OCI-LY3 (cell line): Measurements from ENCODE around the gene GRIK2.
"Not testable (repeated sequence)": the region's sequence is repeated elsewhere in the genome, so short reads cannot be mapped to it uniquely, and the experiment has no call there.

Source experiments
- H2AFZ ChIP-seq: fragments of 200-600, 300-600 bp; shearing (Covaris generic); 2 replicates; pipeline ENCODE4 v1.6.0; 2014; ENCODE audit warnings: antibody characterized with exemption, low read depth, low read length
- H3K27ac ChIP-seq: fragments of 200-600, 300-600 bp; sonication (generic); 2 replicates; pipeline ENCODE4 v1.5.1; 2014; ENCODE audit warnings: mild to moderate bottlenecking, low read length, moderate library complexity, mixed read lengths
- H3K27me3 ChIP-seq: fragments of 200-600, 300-600 bp; sonication (generic); 2 replicates; pipeline ENCODE4 v1.6.1; 2014; ENCODE audit warnings: low read depth, low read length, mixed read lengths
- H3K36me3 ChIP-seq: fragments of 200-600, 300-600 bp; sonication (generic); replicated peaks from 2 replicates; pipeline ENCODE3; 2014; ENCODE audit warnings: low read depth, low read length, mixed read lengths
- H3K4me1 ChIP-seq: fragments of 300-600, 200-600 bp; sonication (generic); 2 replicates; pipeline ENCODE4 v1.6.1; 2014; ENCODE audit warnings: low read length, mixed read lengths
- H3K4me2 ChIP-seq: fragments of 200-600, 300-600 bp; sonication (generic); 2 replicates; pipeline ENCODE4 v1.6.1; 2014; ENCODE audit warnings: low read length, mixed read lengths
- H3K4me3 ChIP-seq: fragments of 300-600, 200-600 bp; sonication (generic); 2 replicates; pipeline ENCODE4 v1.5.1; 2014; ENCODE audit warnings: antibody characterized with exemption, mild to moderate bottlenecking, low read length, moderate library complexity
- H3K79me2 ChIP-seq: fragments of 300-600, 200-600 bp; shearing (Covaris generic); 2 replicates; pipeline ENCODE4 v1.6.1; 2014; ENCODE audit warnings: mild to moderate bottlenecking, low read length, mixed read lengths
- H3K9ac ChIP-seq: fragments of 300-600, 200-600 bp; shearing (Covaris generic); 2 replicates; pipeline ENCODE4 v1.6.0; 2014; ENCODE audit warnings: mild to moderate bottlenecking, low read length, moderate library complexity
- H3K9me3 ChIP-seq: fragments of 200-600, 300-600 bp; shearing (Covaris generic); 2 replicates; pipeline ENCODE4 v1.6.1; 2014; ENCODE audit warnings: low read length, mixed read lengths; ENCODE audit not compliant: insufficient read depth
- H4K20me1 ChIP-seq: fragments of 200-600, 300-600 bp; sonication (generic); 2 replicates; pipeline ENCODE4 v1.6.1; 2016; ENCODE audit warnings: low read length, mixed read lengths; ENCODE audit not compliant: insufficient read depth
- CTCF ChIP-seq: fragments of 200-600, 300-600 bp; sonication (generic); IDR thresholded peaks from 2 replicates; pipeline ENCODE4 v1.5.1; 2014; ENCODE audit warnings: antibody characterized with exemption, low read length, low read depth
- EZH2phosphoT487 ChIP-seq: fragments of 200-600 bp; shearing (Covaris generic); IDR thresholded peaks from 2 replicates; pipeline ENCODE4 v1.6.1; 2018; ENCODE audit warnings: antibody characterized with exemption, mixed run types, low read depth

The GRIK2 gene

GRCh38 chr6:101380897-101381630 is 12.4 kb upstream of the GRIK2 start:
- no peaks in the 10 kb centered on the region for H3K36me3 ChIP-seq
- H3K9me3 ChIP-seq: no peaks in the 10 kb centered on the region
- no peak overlapping the region for H2AFZ ChIP-seq
- no peak overlapping the region for H3K4me2 ChIP-seq
- H3K4me1 ChIP-seq: no peaks in the 10 kb centered on the region
- H3K27me3 ChIP-seq: no peaks in the 10 kb centered on the region
- no peak for TF ChIP-seq CTCF
- TF ChIP-seq EZH2phosphoT487: no peak
- H3K9ac ChIP-seq: no peak overlapping the region
- no peak overlapping the region for H3K4me3 ChIP-seq
- no peak overlapping the region for H3K27ac ChIP-seq
- H3K79me2 ChIP-seq: no peaks in the 10 kb centered on the region
- no peaks in the 10 kb centered on the region for H4K20me1 ChIP-seq

GRCh38 chr6:101383747-101384146 is 9.8 kb upstream of the GRIK2 start:
- H3K27ac ChIP-seq, H3K27me3 ChIP-seq, H3K9ac ChIP-seq, H4K20me1 ChIP-seq, H2AFZ ChIP-seq, H3K36me3 ChIP-seq, H3K79me2 ChIP-seq, H3K9me3 ChIP-seq, H3K4me1 ChIP-seq, H3K4me3 ChIP-seq, H3K4me2 ChIP-seq: not testable (repeated sequence)

DNA sequence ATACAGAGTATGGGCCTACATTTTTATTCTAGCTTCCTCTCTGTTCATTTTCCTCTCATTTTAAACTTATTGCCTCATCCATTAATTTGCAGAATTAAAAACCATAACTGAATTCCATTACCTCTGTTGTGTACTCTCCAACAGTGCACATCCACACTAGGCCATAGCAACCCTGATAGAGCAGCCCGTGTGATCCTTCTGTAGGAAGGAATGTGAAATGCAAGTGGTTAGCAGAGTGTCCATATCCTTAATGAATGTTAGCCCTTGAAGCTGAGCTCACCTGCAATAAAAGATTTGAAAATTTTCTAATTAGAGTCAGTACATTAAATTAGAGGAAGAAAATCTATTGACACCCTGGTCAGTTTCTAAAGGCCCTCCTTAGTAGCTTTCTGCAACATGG is 6.5 kb upstream of the GRIK2 start:
- Histone ChIP-seq H3K9me3 (no peaks in the 10 kb centered on the region), H4K20me1 (no peaks in the 10 kb centered on the region), H3K4me3 (no peak overlapping the region), H3K36me3 (no peaks in the 10 kb centered on the region), H3K4me1 (no peaks in the 10 kb centered on the region), H3K27ac (no peak overlapping the region), H2AFZ (no peak overlapping the region), H3K4me2 (no peak overlapping the region), H3K79me2 (no peaks in the 10 kb centered on the region), H3K9ac (no peak overlapping the region), H3K27me3 (no peaks in the 10 kb centered on the region)
- TF ChIP-seq EZH2phosphoT487 (no peak), CTCF (no peak)

- H4K20me1 ChIP-seq: no peaks in the 10 kb centered on the region
- no peak overlapping the region for H3K4me2 ChIP-seq
- H3K4me3 ChIP-seq: no peak overlapping the region
- TF ChIP-seq EZH2phosphoT487 (no peak), CTCF (no peak)
- H2AFZ ChIP-seq: no peak overlapping the region
- no peaks in the 10 kb centered on the region for H3K9me3 ChIP-seq
- H3K4me1 ChIP-seq: no peaks in the 10 kb centered on the region
- H3K79me2 ChIP-seq: no peaks in the 10 kb centered on the region
- H3K9ac ChIP-seq: no peak overlapping the region
- H3K27ac ChIP-seq: no peak overlapping the region
- H3K36me3 ChIP-seq: no peaks in the 10 kb centered on the region
- no peaks in the 10 kb centered on the region for H3K27me3 ChIP-seq
Observed at GRCh38 chr6:101391772-101392585, 1.5 kb upstream of the GRIK2 start.
